Testis (tissue), 3 donors: ENCODE data around the gene INF2. TPM values are rescaled to one million over a fixed set of nuclear protein-coding genes. Genes with fewer than 3 reads are reported as not detected.

Experiments used
- DNase-seq: peaks from one replicate; pipeline ENCODE4 v3.0.0-alpha.2; 2019
- H3K27ac ChIP-seq, 2 donors: fragments of 200-600 bp; sonication (generic); one replicate each; pipeline ENCODE4 v1.5.1; 2019
- H3K27me3 ChIP-seq: fragments of 200-600 bp; sonication (generic); one replicate; pipeline ENCODE4 v1.5.1; 2019
- H3K36me3 ChIP-seq: fragments of 200-600 bp; sonication (generic); one replicate; pipeline ENCODE4 v1.5.1; 2017; ENCODE audit warnings: low read depth; ENCODE audit errors: missing control alignments
- H3K4me1 ChIP-seq: fragments of 200-600 bp; sonication (generic); one replicate; pipeline ENCODE4 v1.5.1; 2019
- H3K4me3 ChIP-seq, 2 donors: fragments of 200-600 bp; sonication (generic); one replicate each; pipeline ENCODE4 v1.5.1; 2017 to 2019
- H3K9me3 ChIP-seq: fragments of 200-600 bp; sonication (generic); one replicate; pipeline ENCODE4 v1.5.1; 2017
- POLR2A ChIP-seq: fragments of 450-650 bp; IDR thresholded peaks from one replicate; pipeline ENCODE4 v1.6.1; 2017; ENCODE audit warnings: antibody characterized with exemption, mild to moderate bottlenecking, moderate library complexity
- WGBS, 2 donors: methylation state at CpG; one replicate each; pipeline ENCODE4 v1.1.5; 2018; 5-methylcytosine and 5-hydroxymethylcytosine counted together
- intact Hi-C: fragments of 100-400 bp; cut with DNase I; formaldehyde crosslinking; loops from one replicate; pipeline ENCODE4 v1.15.1; 2023; ENCODE audit warnings: low total_unique reads
- polyA plus RNA-seq: library from polyadenylated mRNA; stranded (reverse); fragments of 350-450 nt; fragmentation: Illumina TruSeq; extraction: RNeasy Lipid Tissue Mini Kit (QIAGEN cat#74804); gene quantifications from one replicate; pipeline ENCODE4 v1.2.3, GENCODE V29; 2014; ENCODE audit warnings: low read depth, low replicate concordance; ENCODE audit not compliant: insufficient read depth
- total RNA-seq, 2 donors: library from RNA; depleted of rRNA; stranded (reverse); fragments of >200 nt; gene quantifications; one replicate each; pipeline ENCODE4 v1.2.3, GENCODE V29; 2016
- TF ChIP-seq, protein P1 (sequence below), 3 experiments: fragments of 450-650 bp in 2 of 3; fragments of 200-600 bp in 1 of 3; sonication (generic) in 1 of 3; IDR thresholded peaks; one replicate each; pipeline ENCODE4 v1.5.1; 2016 to 2019; ENCODE audit warnings: antibody characterized with exemption in 3 of 3, mild to moderate bottlenecking in 2 of 3, moderate library complexity in 1 of 3

INF2 gene
- total and polyA plus RNA-seq, 3 donors from 2014 or later = 50.5 to 328 (median 244) TPM

- Histone ChIP-seq H3K36me3 (no peaks in the 10 kb centered on the region), H3K27ac (peak overlapping the region; percentile 35 to 71), H3K27me3 (no peaks in the 10 kb centered on the region), H3K9me3 (no peaks in the 10 kb centered on the region), H3K4me1 (peaks cover 45% of the 10 kb centered on the region), H3K4me3 (no peak overlapping the region)
- DNase-seq = peak; percentile 59
- intact Hi-C loops = no loop called here
- TF ChIP-seq, protein P1, sequence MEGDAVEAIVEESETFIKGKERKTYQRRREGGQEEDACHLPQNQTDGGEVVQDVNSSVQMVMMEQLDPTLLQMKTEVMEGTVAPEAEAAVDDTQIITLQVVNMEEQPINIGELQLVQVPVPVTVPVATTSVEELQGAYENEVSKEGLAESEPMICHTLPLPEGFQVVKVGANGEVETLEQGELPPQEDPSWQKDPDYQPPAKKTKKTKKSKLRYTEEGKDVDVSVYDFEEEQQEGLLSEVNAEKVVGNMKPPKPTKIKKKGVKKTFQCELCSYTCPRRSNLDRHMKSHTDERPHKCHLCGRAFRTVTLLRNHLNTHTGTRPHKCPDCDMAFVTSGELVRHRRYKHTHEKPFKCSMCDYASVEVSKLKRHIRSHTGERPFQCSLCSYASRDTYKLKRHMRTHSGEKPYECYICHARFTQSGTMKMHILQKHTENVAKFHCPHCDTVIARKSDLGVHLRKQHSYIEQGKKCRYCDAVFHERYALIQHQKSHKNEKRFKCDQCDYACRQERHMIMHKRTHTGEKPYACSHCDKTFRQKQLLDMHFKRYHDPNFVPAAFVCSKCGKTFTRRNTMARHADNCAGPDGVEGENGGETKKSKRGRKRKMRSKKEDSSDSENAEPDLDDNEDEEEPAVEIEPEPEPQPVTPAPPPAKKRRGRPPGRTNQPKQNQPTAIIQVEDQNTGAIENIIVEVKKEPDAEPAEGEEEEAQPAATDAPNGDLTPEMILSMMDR (IDR thresholded peaks at IDR 0.05) = no peak
- no peak for TF ChIP-seq POLR2A
- 50 to 58% methylated on average over 18 to 26 of the region's 26 CpGs for WGBS, 2 donors
These were observed 8.4 kb upstream of the INF2 start for GRCh38 chr14:104680806-104681688.

- no peaks in the 10 kb centered on the region for H3K36me3 ChIP-seq
- intact Hi-C loops = no loop called here
- H3K27me3 ChIP-seq = no peaks in the 10 kb centered on the region
- peak; percentile 79 for DNase-seq
- H3K27ac ChIP-seq = peak overlapping the region; percentile 35 to 71
- TF ChIP-seq, protein P1 (IDR thresholded peaks at IDR 0.05) = no peak
- no peak for TF ChIP-seq POLR2A
- 33 to 63% methylated on average over 11 of the region's 11 CpGs for WGBS, 2 donors
- H3K4me3 ChIP-seq = no peak overlapping the region
- H3K4me1 ChIP-seq = peaks cover 45% of the 10 kb centered on the region
- H3K9me3 ChIP-seq = no peaks in the 10 kb centered on the region
These were observed 7.7 kb upstream of the INF2 start for GRCh38 chr14:104681689-104682074.

DNA sequence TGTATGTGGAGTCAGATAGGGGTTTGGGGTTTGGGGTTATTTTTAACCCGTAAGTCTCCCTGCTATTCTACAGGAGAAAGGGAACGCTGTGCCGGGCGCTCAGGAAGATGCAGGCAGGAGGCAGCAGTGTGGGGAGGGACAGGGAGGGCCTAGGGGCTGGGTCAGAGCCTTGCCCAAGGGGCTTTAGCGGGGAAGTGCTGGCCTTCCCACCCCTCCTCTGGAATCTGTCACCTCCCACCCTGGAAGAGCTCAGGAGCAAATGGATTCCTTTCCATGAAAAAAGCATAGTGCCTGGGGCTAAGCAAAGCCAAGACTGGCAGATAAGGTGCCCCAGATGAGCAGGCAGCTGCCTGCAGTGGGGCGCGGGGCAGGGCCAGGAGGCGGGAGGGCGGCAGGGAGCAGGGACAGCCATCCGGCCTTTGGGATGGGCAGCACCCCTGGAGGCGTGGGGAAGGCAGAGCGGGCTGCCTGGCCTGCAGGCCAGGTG is 7.3 kb upstream of the INF2 start:
- Histone ChIP-seq H3K4me3 (no peak overlapping the region), H3K27ac (peak overlapping the region in 1 of 2 donors; percentile 71), H3K27me3 (no peaks in the 10 kb centered on the region), H3K36me3 (no peaks in the 10 kb centered on the region), H3K4me1 (peaks cover 40% of the 10 kb centered on the region), H3K9me3 (no peaks in the 10 kb centered on the region)
- no peak for DNase-seq
- TF ChIP-seq, protein P1 (IDR thresholded peaks at IDR 0.05) = no peak
- TF ChIP-seq POLR2A = no peak
- intact Hi-C loops = no loop called here
- 68 to 78% methylated on average over 12 of the region's 12 CpGs for WGBS, 2 donors

GRCh38 chr14:104683653-104684448 is 5.6 kb upstream of the INF2 start:
- no peak overlapping the region for H3K27ac ChIP-seq
- H3K4me3 ChIP-seq = no peak overlapping the region
- TF ChIP-seq, protein P1 (IDR thresholded peaks at IDR 0.05) = no peak
- TF ChIP-seq POLR2A = no peak
- WGBS, 2 donors = 85 to 89% methylated on average over 18 to 22 of the region's 22 CpGs
- intact Hi-C loops = no loop called here
- no peaks in the 10 kb centered on the region for H3K36me3 ChIP-seq
- no peaks in the 10 kb centered on the region for H3K27me3 ChIP-seq
- H3K4me1 ChIP-seq = peaks cover 43% of the 10 kb centered on the region
- no peaks in the 10 kb centered on the region for H3K9me3 ChIP-seq
- DNase-seq = no peak
